Mucosa of rectum (tissue), 2 donors: ENCODE measurements around the gene ARID2.

Experiments
- H3K27ac ChIP-seq, 2 donors: one replicate each; pipeline ENCODE4 v1.7.0; 2013; ENCODE audit warnings: inconsistent platforms in 2 of 2, low read depth in 2 of 2, low read length in 2 of 2
- H3K27me3 ChIP-seq, 2 donors: one replicate each; pipeline ENCODE4 v1.7.0; 2013; ENCODE audit warnings: low read length in 2 of 2; ENCODE audit not compliant: control insufficient read depth in 2 of 2, insufficient read depth in 2 of 2
- H3K36me3 ChIP-seq, 2 donors: one replicate each; pipeline ENCODE4 v1.7.0; 2013; ENCODE audit warnings: low read length in 2 of 2; ENCODE audit not compliant: control insufficient read depth in 2 of 2, insufficient read depth in 2 of 2
- H3K4me1 ChIP-seq, 2 donors: one replicate each; pipeline ENCODE4 v1.7.0; 2013; ENCODE audit warnings: low read length in 2 of 2, mild to moderate bottlenecking in 1 of 2; ENCODE audit not compliant: control insufficient read depth in 2 of 2, insufficient read depth in 2 of 2
- H3K4me3 ChIP-seq, 2 donors: one replicate each; pipeline ENCODE4 v1.7.0; 2013; ENCODE audit warnings: low read length in 2 of 2
- H3K9ac ChIP-seq, 2 donors: one replicate each; pipeline ENCODE4 v1.7.0; 2013; ENCODE audit warnings: low read length in 2 of 2, low read depth in 1 of 2, mild to moderate bottlenecking in 1 of 2
- H3K9me3 ChIP-seq, 2 donors: one replicate each; pipeline ENCODE4 v1.7.0; 2013; ENCODE audit warnings: low read length in 2 of 2; ENCODE audit not compliant: control insufficient read depth in 2 of 2
- donor health status: healthy.
- donor health status: Normal muscosa, but diverticular disease.

Gene ARID2

GRCh38 chr12:45757172-45757571 is 27.7 kb downstream of the ARID2 start:
- H3K9me3 ChIP-seq: no peaks in the 10 kb centered on the region
- peaks cover 0 to 2% of the 10 kb centered on the region in 2 donors for H3K36me3 ChIP-seq
- peaks cover 0 to 3% of the 10 kb centered on the region in 2 donors for H3K4me1 ChIP-seq
- H3K9ac ChIP-seq: no peak overlapping the region
- H3K27ac ChIP-seq: no peak overlapping the region
- H3K27me3 ChIP-seq: no peaks in the 10 kb centered on the region
- H3K4me3 ChIP-seq: no peak overlapping the region

- H3K27me3 ChIP-seq: no peaks in the 10 kb centered on the region
- no peak overlapping the region for H3K9ac ChIP-seq
- peaks cover 0 to 6% of the 10 kb centered on the region in 2 donors for H3K4me1 ChIP-seq
- H3K27ac ChIP-seq: no peak overlapping the region
- H3K4me3 ChIP-seq: no peak overlapping the region
- H3K9me3 ChIP-seq: no peaks in the 10 kb centered on the region
- H3K36me3 ChIP-seq: no peaks in the 10 kb centered on the region
Measured at GRCh38 chr12:45760333-45760732, 30.8 kb downstream of the ARID2 start.

- Histone ChIP-seq H3K27me3 (no peaks in the 10 kb centered on the region), H3K9ac (no peak overlapping the region), H3K36me3 (no peaks in the 10 kb centered on the region), H3K27ac (no peak overlapping the region), H3K9me3 (no peaks in the 10 kb centered on the region), H3K4me1 (peaks cover 0 to 4% of the 10 kb centered on the region in 2 donors), H3K4me3 (no peak overlapping the region)
Measured at GRCh38 chr12:45762185-45763110, 32.9 kb downstream of the ARID2 start.

GRCh38 chr12:45763381-45763780 is 33.9 kb downstream of the ARID2 start:
- peaks cover 0 to 4% of the 10 kb centered on the region in 2 donors for H3K4me1 ChIP-seq

GRCh38 chr12:45768194-45768593 is 38.7 kb downstream of the ARID2 start:
- Histone ChIP-seq H3K4me3 (no peak overlapping the region), H3K4me1 (no peaks in the 10 kb centered on the region), H3K9me3 (no peaks in the 10 kb centered on the region), H3K36me3 (no peaks in the 10 kb centered on the region), H3K27ac (no peak overlapping the region), H3K27me3 (no peaks in the 10 kb centered on the region), H3K9ac (no peak overlapping the region)

More at GRCh38 chr12:45763381-45763780, 33.9 kb downstream of the ARID2 start:
- Histone ChIP-seq H3K9ac (no peak overlapping the region), H3K27me3 (no peaks in the 10 kb centered on the region), H3K27ac (no peak overlapping the region), H3K4me3 (no peak overlapping the region), H3K9me3 (no peaks in the 10 kb centered on the region), H3K36me3 (no peaks in the 10 kb centered on the region)

- no peaks in the 10 kb centered on the region for H3K9me3 ChIP-seq
- no peaks in the 10 kb centered on the region for H3K4me1 ChIP-seq
- H3K27ac ChIP-seq: no peak overlapping the region
- H3K27me3 ChIP-seq: no peaks in the 10 kb centered on the region
- no peak overlapping the region for H3K4me3 ChIP-seq
- no peak overlapping the region for H3K9ac ChIP-seq
- H3K36me3 ChIP-seq: no peaks in the 10 kb centered on the region
Measured at GRCh38 chr12:45773747-45774146, 44.2 kb downstream of the ARID2 start.

- Histone ChIP-seq H3K4me1 (no peaks in the 10 kb centered on the region), H3K36me3 (no peaks in the 10 kb centered on the region), H3K4me3 (no peak overlapping the region), H3K27me3 (no peaks in the 10 kb centered on the region), H3K9ac (no peak overlapping the region), H3K27ac (no peak overlapping the region), H3K9me3 (no peaks in the 10 kb centered on the region)
Measured at GRCh38 chr12:45774508-45775162, 45.1 kb downstream of the ARID2 start.

GRCh38 chr12:45775465-45775864 is 46.0 kb downstream of the ARID2 start:
- H3K27ac ChIP-seq: no peak overlapping the region
- H3K36me3 ChIP-seq: no peaks in the 10 kb centered on the region
- no peak overlapping the region for H3K4me3 ChIP-seq
- no peaks in the 10 kb centered on the region for H3K27me3 ChIP-seq
- no peaks in the 10 kb centered on the region for H3K4me1 ChIP-seq
- no peaks in the 10 kb centered on the region for H3K9me3 ChIP-seq
- H3K9ac ChIP-seq: no peak overlapping the region

- no peak overlapping the region for H3K27ac ChIP-seq
- H3K4me1 ChIP-seq: no peaks in the 10 kb centered on the region
- H3K4me3 ChIP-seq: no peak overlapping the region
- no peaks in the 10 kb centered on the region for H3K9me3 ChIP-seq
- no peak overlapping the region for H3K9ac ChIP-seq
- H3K36me3 ChIP-seq: no peaks in the 10 kb centered on the region
- H3K27me3 ChIP-seq: no peaks in the 10 kb centered on the region
Measured at GRCh38 chr12:45775964-45776363, 46.5 kb downstream of the ARID2 start.

GRCh38 chr12:45779936-45780335 is 50.4 kb downstream of the ARID2 start:
- Histone ChIP-seq H3K4me1 (no peaks in the 10 kb centered on the region), H3K9me3 (no peaks in the 10 kb centered on the region), H3K27ac (no peak overlapping the region), H3K36me3 (no peaks in the 10 kb centered on the region), H3K4me3 (no peak overlapping the region), H3K9ac (no peak overlapping the region), H3K27me3 (no peaks in the 10 kb centered on the region)
